Measurements from ENCODE around the gene DLX3. TPM values are rescaled to one million over a fixed set of nuclear protein-coding genes. Genes with fewer than 3 reads are reported as not detected.

Gene DLX3
- total and polyA plus RNA-seq, 4 donors, result 0.10 to 0.44 (median 0.39) TPM; not detected in 1

DNA sequence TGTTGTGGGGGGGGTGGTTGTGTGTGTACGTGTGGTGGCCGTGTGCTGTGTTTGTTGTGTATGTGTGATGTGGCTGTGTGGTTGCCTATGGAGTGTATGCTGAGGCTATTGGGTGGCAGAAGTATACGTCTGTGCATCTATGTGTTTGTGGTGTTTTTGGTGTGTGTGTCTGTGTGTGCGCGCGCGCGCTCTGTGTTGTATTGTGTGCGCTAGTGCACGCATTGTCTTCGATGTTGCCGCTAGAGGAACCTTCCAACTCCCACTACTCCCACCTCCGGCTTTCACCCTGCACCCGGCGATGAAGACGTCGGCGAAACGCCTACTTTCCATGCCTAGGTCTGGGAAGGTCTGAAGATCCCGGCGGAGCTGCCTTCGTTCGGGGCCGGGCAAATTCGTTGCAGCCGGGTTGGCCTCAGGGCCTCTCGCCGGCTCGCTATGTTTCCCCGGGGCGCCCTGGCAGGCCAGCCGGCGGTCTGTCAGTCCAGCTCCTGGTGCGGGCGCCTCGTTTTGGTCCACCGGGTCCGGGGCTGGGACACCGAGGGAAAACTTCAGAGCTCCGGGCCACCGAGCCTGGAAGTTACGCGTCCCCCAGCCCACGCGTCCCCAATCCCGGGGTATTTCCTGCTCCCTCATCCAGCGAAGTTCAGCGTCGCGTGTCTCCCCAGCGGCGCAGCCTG, 31.3 kb downstream of the DLX3 start:
- WGBS (ENCODE audit: insufficient coverage), result 1% methylated on average over 45 of the region's 52 CpGs
- H3K4me3 ChIP-seq (ENCODE audit: low read depth, low read length), result no peak overlapping the region
- H3K4me1 ChIP-seq (ENCODE audit: control insufficient read depth, insufficient read depth, low read length), result peaks cover 20% of the 10 kb centered on the region

GRCh38 chr17:49963309-49963625, 31.8 kb downstream of the DLX3 start:
- Histone ChIP-seq H3K9me3 (ENCODE audit: control insufficient read depth, insufficient read depth, low read length) (no peaks in the 10 kb centered on the region), H3K4me1 (ENCODE audit: control insufficient read depth, insufficient read depth, low read length) (peaks cover 17% of the 10 kb centered on the region), H3K36me3 (ENCODE audit: control insufficient read depth, insufficient read depth, low read length) (no peaks in the 10 kb centered on the region), H3K27ac (ENCODE audit: low read depth, low read length) (no peak overlapping the region), H3K27me3 (ENCODE audit: control insufficient read depth, insufficient read depth, low read length) (peaks cover 74% of the 10 kb centered on the region), H3K4me3 (ENCODE audit: low read depth, low read length) (no peak overlapping the region)
- no CpG with 5 or more reads among the region's 4 CpGs for WGBS (ENCODE audit: insufficient coverage)
- DNase-seq (ENCODE audit: low read depth in 4 of 6, low spot score in 6 of 6), result no peak

More for the DNA sequence above, 31.3 kb downstream of the DLX3 start:
- H3K27ac ChIP-seq (ENCODE audit: low read depth, low read length), result no peak overlapping the region
- no peaks in the 10 kb centered on the region for H3K9me3 ChIP-seq (ENCODE audit: control insufficient read depth, insufficient read depth, low read length)
- DNase-seq (ENCODE audit: low read depth in 4 of 6, low spot score in 6 of 6), result peak in 2 of 6 donors; percentile 23 to 42
- no peaks in the 10 kb centered on the region for H3K36me3 ChIP-seq (ENCODE audit: control insufficient read depth, insufficient read depth, low read length)
- peaks cover 78% of the 10 kb centered on the region for H3K27me3 ChIP-seq (ENCODE audit: control insufficient read depth, insufficient read depth, low read length)

DNA sequence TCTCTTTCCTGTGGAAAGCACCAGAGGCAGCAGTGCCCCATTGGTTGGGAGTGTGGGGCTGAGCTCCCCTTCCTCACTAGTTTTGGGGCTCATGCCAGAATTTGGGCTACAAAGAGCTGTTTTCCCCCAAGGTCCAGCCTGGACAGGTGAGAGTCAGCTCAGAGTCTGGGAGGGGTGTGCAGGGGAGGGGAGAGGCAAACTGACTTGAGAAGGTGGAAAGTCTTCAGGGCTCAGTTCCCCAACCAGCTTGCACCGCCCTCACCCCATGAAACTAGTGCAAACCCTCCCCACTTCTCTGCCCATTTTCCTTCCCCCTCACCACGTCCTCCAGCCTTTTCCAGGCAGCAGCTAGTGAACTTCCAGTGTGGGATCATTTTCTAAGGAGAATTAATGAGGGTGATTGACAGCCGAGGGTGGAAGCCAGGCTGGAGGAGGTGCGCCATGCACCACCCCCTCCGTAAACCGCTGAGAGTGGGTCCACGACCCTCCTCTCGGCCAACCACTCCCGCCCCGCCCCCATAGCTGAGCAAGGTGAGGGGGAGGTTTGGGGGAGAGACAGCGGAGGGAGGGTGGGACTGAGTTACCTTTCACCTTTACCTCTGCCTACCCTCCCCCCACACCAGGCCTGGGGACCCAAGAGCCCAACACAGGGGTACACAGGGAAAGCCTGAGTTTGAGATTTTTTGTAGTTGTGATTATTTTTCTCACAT, 32.3 kb downstream of the DLX3 start:
- H3K4me1 ChIP-seq (ENCODE audit: control insufficient read depth, insufficient read depth, low read length), result peaks cover 17% of the 10 kb centered on the region
- 0% methylated on average over 1 of the region's 11 CpGs for WGBS (ENCODE audit: insufficient coverage)
- H3K9me3 ChIP-seq (ENCODE audit: control insufficient read depth, insufficient read depth, low read length), result no peaks in the 10 kb centered on the region
- H3K36me3 ChIP-seq (ENCODE audit: control insufficient read depth, insufficient read depth, low read length), result no peaks in the 10 kb centered on the region
- H3K4me3 ChIP-seq (ENCODE audit: low read depth, low read length), result no peak overlapping the region
- no peak overlapping the region for H3K27ac ChIP-seq (ENCODE audit: low read depth, low read length)
- peaks cover 69% of the 10 kb centered on the region for H3K27me3 ChIP-seq (ENCODE audit: control insufficient read depth, insufficient read depth, low read length)
- DNase-seq (ENCODE audit: low read depth in 4 of 6, low spot score in 6 of 6), result no peak

GRCh38 chr17:49959183-49959935, 35.7 kb downstream of the DLX3 start:
- Histone ChIP-seq H3K9me3 (ENCODE audit: control insufficient read depth, insufficient read depth, low read length) (no peaks in the 10 kb centered on the region), H3K27ac (ENCODE audit: low read depth, low read length) (no peak overlapping the region), H3K4me1 (ENCODE audit: control insufficient read depth, insufficient read depth, low read length) (peaks cover 9% of the 10 kb centered on the region), H3K4me3 (ENCODE audit: low read depth, low read length) (no peak overlapping the region), H3K36me3 (ENCODE audit: control insufficient read depth, insufficient read depth, low read length) (no peaks in the 10 kb centered on the region), H3K27me3 (ENCODE audit: control insufficient read depth, insufficient read depth, low read length) (peaks cover 39% of the 10 kb centered on the region)
- no peak for DNase-seq (ENCODE audit: low read depth in 4 of 6, low spot score in 6 of 6)
- WGBS (ENCODE audit: insufficient coverage), result 60% methylated on average over 8 of the region's 8 CpGs

- Histone ChIP-seq H3K4me1 (ENCODE audit: control insufficient read depth, insufficient read depth, low read length) (peaks cover 2% of the 10 kb centered on the region), H3K4me3 (ENCODE audit: low read depth, low read length) (no peak overlapping the region), H3K27me3 (ENCODE audit: control insufficient read depth, insufficient read depth, low read length) (peaks cover 32% of the 10 kb centered on the region), H3K27ac (ENCODE audit: low read depth, low read length) (no peak overlapping the region), H3K9me3 (ENCODE audit: control insufficient read depth, insufficient read depth, low read length) (no peaks in the 10 kb centered on the region), H3K36me3 (ENCODE audit: control insufficient read depth, insufficient read depth, low read length) (no peaks in the 10 kb centered on the region)
- no peak for DNase-seq (ENCODE audit: low read depth in 4 of 6, low spot score in 6 of 6)
- 100% methylated on average over 1 of the region's 4 CpGs for WGBS (ENCODE audit: insufficient coverage)
Observed at GRCh38 chr17:49958723-49959122, 36.3 kb downstream of the DLX3 start.

DNA sequence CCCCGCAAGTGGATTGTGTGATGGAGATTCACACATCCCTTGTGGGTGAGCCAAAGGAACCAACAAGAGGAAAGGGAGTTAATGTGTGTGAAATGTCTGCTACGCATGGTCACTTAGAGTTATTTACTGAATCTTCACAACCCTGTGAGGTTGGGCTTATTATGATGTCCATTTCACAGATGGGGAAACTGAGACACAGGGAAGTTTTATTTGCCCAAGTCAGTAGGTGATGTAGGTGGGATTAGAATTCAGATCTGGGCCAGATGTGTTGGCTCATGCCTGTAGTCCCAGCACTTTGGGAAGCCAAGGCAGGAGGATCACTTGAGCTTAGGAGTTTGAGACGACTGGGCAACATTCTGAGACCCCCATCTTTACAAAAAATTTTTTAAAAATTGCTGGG, 37.7 kb downstream of the DLX3 start:
- Histone ChIP-seq H3K4me3 (ENCODE audit: low read depth, low read length) (no peak overlapping the region), H3K27me3 (ENCODE audit: control insufficient read depth, insufficient read depth, low read length) (peaks cover 26% of the 10 kb centered on the region), H3K36me3 (ENCODE audit: control insufficient read depth, insufficient read depth, low read length) (no peaks in the 10 kb centered on the region), H3K9me3 (ENCODE audit: control insufficient read depth, insufficient read depth, low read length) (no peaks in the 10 kb centered on the region), H3K27ac (ENCODE audit: low read depth, low read length) (no peak overlapping the region), H3K4me1 (ENCODE audit: control insufficient read depth, insufficient read depth, low read length) (no peaks in the 10 kb centered on the region)
- WGBS (ENCODE audit: insufficient coverage), result 86% methylated on average over 1 of the region's 3 CpGs
- no peak for DNase-seq (ENCODE audit: low read depth in 4 of 6, low spot score in 6 of 6)

- WGBS (ENCODE audit: insufficient coverage), result 70% methylated on average over 4 of the region's 4 CpGs
- Histone ChIP-seq H3K36me3 (ENCODE audit: control insufficient read depth, insufficient read depth, low read length) (no peaks in the 10 kb centered on the region), H3K9me3 (ENCODE audit: control insufficient read depth, insufficient read depth, low read length) (no peaks in the 10 kb centered on the region), H3K4me3 (ENCODE audit: low read depth, low read length) (no peak overlapping the region), H3K27ac (ENCODE audit: low read depth, low read length) (no peak overlapping the region), H3K4me1 (ENCODE audit: control insufficient read depth, insufficient read depth, low read length) (peaks cover 4% of the 10 kb centered on the region), H3K27me3 (ENCODE audit: control insufficient read depth, insufficient read depth, low read length) (peaks cover 27% of the 10 kb centered on the region)
- DNase-seq (ENCODE audit: low read depth in 4 of 6, low spot score in 6 of 6), result no peak
Observed at GRCh38 chr17:49956780-49957179, 38.2 kb downstream of the DLX3 start.

DNA sequence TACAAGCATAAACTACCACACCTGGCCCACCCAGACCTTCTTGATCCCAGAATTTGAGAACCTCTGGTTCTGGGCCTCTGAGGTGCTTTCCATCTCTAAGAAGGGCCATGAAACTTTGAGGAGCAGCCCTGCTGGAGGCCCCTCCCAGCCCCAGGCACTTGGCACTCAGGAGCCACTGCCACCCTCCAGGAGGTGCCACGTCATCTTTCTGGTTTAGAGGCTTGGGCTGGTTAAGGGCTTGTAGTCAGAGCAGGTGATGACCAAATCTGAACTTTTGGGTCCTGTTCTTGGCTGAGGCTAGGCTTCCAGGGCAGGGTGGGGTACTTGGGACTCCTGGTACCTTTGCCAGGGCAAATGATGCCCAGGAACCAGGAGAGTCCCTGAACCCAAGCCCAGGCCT, 39.9 kb downstream of the DLX3 start:
- H3K4me3 ChIP-seq (ENCODE audit: low read depth, low read length), result no peak overlapping the region
- 67% methylated on average over 1 of the region's 1 CpG for WGBS (ENCODE audit: insufficient coverage)
- no peaks in the 10 kb centered on the region for H3K36me3 ChIP-seq (ENCODE audit: control insufficient read depth, insufficient read depth, low read length)
- H3K27me3 ChIP-seq (ENCODE audit: control insufficient read depth, insufficient read depth, low read length), result peaks cover 31% of the 10 kb centered on the region
- DNase-seq (ENCODE audit: low read depth in 4 of 6, low spot score in 6 of 6), result no peak
- H3K4me1 ChIP-seq (ENCODE audit: control insufficient read depth, insufficient read depth, low read length), result peaks cover 10% of the 10 kb centered on the region
- H3K27ac ChIP-seq (ENCODE audit: low read depth, low read length), result no peak overlapping the region
- H3K9me3 ChIP-seq (ENCODE audit: control insufficient read depth, insufficient read depth, low read length), result no peaks in the 10 kb centered on the region

DNA sequence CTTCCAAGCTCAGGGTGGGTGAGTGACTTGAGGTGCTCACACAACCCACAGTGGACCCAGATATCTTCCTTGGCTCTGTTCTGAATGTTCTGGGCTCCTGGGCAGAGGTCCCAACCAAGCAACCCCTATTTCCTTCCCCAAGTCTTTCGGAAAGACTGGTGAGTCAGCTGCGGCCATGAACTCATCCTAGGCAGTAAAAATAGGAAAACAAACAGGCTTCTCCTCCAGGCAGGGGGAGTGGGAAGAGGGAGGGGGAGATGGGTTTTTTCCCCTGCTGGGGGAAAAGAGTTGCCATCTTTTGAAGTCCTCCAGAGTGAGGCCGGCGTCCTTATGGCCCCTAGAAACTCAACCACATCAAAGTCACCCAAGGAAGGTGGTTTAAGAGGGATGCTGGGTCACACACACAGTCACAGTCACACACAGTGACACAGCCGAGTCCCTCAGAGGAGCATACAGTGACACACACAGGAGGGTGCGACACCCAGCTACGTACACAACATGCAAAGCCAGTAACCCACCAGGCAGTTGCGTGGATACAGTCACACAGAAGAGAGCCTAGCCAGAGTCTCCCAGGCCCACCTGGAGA, 42.0 kb downstream of the DLX3 start:
- DNase-seq (ENCODE audit: low read depth in 4 of 6, low spot score in 6 of 6), result peak in 1 of 6 donors; percentile 25
- no peak overlapping the region for H3K4me3 ChIP-seq (ENCODE audit: low read depth, low read length)
- 77% methylated on average over 4 of the region's 8 CpGs for WGBS (ENCODE audit: insufficient coverage)
- peaks cover 25% of the 10 kb centered on the region for H3K27me3 ChIP-seq (ENCODE audit: control insufficient read depth, insufficient read depth, low read length)
- H3K27ac ChIP-seq (ENCODE audit: low read depth, low read length), result no peak overlapping the region
- H3K36me3 ChIP-seq (ENCODE audit: control insufficient read depth, insufficient read depth, low read length), result no peaks in the 10 kb centered on the region
- H3K4me1 ChIP-seq (ENCODE audit: control insufficient read depth, insufficient read depth, low read length), result peaks cover 10% of the 10 kb centered on the region
- H3K9me3 ChIP-seq (ENCODE audit: control insufficient read depth, insufficient read depth, low read length), result no peaks in the 10 kb centered on the region

Data from spinal cord (tissue), 10 donors.